HG03520 (cell line): ENCODE measurements around the gene NCMAP.
"Not testable (repeated sequence)": the region's sequence is repeated elsewhere in the genome, so short reads cannot be mapped to it uniquely, and the experiment has no call there.

Source experiments
- ATAC-seq: cut with Tn5 transposase; IDR thresholded peaks from one replicate; pipeline ENCODE4 v1.9.1; 2021; ENCODE audit warnings: mild to moderate bottlenecking, moderate library complexity; ENCODE audit not compliant: unreplicated experiment

Gene NCMAP

DNA sequence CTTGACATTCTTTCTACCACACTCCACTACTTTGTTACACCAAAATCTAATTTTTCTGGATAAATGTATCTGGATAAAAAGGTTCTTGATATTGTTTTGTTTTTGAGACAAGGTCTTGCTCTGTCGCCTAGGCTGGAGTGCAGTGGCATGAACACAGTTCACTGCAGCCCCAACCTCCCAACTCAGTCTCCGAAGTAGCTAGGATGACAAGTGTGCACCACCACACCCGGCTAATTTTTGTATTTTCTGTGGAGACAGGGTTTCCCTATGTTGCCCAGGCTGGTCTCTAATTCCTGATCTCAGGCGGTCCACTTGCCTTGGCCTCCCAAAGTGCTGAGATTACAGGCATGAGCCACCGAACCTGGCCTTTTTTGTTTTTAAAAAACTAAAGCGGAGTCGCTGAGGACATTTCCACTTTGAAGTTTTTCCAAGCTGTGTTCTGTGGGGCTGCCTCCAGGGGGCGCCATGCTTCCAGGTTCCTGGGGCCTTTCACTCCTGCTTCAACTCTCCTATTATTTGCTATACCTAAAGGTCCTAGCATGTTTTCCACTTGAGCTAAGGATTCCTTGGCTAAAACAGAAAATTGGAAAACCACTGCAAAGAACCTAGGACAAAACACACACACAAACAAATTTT, 14.1 kb upstream of the NCMAP start:
- no peak for ATAC-seq

DNA sequence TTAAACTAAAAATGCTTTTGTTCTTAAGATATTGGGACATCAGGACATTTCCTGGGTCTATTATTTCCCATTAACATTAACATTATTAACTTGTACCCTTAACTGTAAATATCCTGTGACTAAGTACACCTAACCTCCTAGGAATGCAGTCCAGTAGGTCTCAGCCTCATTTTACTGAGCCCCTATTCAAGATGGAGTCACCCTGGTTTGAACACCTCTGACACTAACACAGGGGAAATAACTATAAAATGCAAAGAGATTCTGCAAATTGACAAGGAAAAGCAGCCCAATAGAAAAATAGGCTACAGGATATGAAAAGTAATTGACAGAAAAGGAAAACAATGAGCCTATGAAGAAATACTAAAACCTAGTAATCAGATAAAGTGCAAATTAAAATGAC, 11.6 kb upstream of the NCMAP start:
- ATAC-seq = no peak

DNA sequence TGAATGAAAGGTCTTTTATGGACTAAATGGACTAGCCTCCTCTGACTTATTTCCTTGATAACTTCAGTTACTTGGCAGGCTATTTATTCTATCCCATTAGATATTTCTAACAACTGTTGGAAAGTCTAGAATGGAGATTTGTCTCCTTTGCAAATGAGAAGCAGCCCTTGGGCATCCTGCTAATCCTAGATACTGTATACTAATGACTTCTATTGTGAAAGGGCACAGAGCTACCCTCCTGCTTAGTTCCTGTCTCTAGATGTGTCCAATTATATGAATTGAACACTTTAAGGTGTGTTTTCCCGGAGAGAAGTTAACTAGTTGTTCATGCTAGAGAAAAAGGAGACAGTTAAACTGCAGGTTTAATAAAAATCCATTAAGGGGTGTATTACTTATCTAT, 10.2 kb upstream of the NCMAP start:
- ATAC-seq = no peak

DNA sequence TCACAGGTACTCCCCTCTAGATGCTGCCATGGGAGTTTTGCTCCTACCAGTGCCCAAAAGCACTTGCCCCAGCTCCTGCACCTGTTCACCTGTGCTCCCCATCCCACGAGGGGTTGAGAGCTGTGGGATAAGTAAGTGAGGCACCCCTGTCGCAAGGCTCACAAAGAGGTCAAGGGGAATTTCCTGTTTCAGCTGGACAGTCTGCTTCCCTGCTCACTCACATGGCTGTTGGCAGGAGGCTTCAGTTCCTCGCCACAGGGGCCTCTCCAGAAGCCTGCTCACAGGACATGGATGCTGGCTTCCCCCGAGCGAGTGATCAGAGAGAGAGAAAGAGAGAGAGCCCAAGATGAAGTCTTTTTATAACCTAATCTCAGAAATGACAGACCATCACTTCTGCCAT, 8.7 kb upstream of the NCMAP start:
- no peak for ATAC-seq

DNA sequence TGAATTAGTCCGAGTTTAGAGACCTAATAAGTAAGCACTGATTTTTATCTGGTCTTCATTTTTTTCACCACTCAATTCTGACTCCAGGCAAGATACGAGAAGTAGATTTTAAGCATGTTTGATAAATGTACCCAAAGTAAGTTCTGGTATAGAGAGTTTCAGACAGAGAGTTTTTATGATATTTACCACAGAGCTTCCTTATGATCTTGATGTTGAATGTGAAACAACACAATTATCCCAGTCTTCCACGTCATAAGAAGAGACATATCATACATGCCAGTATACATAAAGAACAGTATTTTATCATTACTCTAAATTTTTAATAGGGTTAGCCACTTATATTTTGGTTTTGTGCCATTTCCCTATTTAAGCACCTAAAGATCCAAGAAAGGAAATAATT, 7.8 kb upstream of the NCMAP start:
- no peak for ATAC-seq

DNA sequence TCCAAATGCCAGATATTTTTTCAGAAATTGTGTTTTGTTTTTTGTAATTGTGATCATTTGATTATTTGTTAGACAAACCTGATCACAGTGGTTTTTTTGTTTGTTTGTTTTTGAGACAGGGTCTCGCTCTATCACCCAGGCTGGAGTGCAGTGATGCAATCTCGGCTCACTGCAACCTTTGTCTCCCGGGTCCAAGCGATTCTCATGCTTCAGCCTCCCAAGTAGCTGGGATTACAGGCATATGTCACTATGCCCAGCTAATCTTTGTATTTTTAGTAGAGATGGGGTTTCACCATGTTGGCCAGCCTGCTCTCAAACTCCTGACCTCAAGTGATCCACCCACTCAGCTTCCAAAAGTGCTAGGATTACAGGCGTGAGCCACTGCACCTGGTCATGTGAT, 6.7 kb upstream of the NCMAP start:
- ATAC-seq = not testable (repeated sequence)

DNA sequence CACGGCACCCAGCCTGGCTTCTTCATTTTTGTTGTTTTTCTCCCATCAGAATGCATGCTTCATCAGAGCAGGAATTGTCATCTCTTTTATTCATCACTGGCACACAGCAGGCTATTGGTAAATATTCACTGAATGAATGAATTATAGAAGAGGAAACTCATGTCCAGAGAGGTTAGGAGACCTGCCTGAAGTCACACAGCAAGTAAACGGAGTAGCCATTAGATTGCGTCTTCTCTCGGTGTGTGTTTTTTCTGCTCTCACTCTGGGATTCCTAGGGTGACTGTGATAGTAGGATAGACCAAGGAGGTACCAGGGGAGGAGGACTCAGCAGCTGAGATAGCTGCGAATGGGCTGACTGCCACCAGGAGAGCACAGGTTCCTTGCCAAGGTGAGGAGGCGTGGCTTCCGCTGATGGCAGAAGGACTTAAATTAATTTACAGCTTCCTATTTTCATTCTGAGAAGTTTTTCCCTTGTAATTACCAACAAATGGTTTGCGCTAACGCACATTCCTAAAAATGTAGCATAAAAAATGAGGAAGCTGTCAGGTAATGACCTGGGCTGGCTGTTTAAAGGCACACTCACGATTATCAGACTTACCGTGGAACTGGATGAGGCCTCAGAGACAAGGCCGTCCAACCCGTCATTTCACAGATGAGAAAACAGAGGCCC, 4.5 kb upstream of the NCMAP start:
- no peak for ATAC-seq

DNA sequence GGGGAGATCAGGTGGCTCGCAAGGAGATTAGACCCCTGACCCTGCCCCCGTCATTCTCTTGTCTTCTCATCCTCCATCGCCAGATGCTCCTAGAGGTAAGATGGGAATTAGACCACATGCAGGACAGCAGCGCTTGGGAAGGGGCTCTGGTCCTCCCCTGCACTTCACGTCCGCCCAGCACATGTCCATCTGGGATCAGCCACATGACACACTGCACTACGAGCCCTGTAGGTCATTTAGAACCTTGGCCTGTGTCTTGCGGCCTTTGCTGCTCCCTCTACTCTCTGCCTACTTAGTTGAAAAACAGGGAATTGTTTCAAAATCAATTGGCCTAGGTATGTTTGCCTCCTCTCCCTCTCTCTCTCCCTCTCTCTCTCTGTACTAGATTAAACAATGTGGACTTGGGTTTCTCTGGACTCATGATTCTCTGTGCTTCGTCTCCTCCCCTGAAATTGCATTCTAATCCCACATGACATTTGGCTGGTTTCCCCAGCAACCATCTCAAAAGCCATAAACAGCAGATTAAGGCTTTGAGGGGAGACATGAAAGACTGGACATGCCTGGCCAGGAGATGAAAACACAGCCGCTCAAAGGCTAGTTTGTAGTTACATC, 3.8 kb upstream of the NCMAP start:
- no peak for ATAC-seq

DNA sequence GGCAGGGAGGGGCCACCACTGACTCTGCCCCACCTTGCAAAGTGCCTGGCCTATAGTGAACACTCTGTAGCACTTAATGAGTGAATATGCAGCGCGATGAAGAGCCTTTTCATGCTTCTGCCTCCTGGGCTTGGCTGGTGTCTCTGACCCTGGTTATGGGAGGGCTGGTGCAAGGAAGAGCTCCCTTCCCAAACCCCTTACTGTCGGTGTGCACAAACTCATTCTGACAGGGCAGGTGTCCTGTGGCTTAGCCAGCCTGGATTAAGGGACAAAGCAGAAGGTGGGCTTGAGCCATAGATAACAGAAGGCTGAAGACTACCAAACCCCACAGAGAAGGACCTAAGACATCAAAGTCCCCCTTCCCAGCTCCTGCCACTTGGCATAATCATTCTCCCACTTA, 2.0 kb upstream of the NCMAP start:
- ATAC-seq = no peak

DNA sequence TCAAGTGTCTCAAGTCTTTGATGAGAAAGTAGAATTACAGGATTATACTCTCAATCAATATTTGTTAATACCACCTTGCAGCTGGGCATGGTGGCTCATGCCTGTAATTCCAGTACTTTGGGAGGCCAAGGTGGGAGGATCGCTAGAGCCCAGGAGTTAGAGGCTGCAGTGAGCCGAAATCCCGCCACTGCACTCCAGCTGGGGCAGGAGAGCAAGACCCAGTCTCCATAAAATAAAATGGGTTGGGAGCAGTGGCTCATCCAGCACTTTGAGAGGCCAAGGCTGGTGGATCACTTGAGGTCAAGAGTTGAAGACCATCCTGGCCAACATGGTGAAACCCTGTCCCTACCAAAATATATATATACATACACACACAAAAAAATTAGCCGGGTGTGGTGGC, 1.2 kb upstream of the NCMAP start:
- no peak for ATAC-seq

DNA sequence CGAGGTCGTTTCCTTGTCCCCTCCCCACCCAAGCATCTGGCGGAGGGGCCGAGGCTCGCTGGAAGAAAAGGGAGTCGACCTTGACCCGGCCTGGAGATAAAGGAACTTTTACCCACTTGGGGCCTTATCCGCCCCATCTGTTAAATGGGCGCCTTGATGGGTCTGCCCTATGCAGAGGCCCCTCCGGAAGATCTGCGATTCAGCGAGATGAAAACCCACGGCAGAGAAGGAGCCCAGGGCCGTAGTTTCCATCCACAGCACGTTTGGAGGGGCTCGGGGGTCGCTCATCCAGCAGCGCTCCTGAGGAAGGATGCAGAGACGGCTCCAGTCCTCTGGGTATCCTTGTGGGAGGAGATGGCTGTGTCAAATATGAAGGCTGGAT, 518 bp downstream of the NCMAP start:
- ATAC-seq = no peak

DNA sequence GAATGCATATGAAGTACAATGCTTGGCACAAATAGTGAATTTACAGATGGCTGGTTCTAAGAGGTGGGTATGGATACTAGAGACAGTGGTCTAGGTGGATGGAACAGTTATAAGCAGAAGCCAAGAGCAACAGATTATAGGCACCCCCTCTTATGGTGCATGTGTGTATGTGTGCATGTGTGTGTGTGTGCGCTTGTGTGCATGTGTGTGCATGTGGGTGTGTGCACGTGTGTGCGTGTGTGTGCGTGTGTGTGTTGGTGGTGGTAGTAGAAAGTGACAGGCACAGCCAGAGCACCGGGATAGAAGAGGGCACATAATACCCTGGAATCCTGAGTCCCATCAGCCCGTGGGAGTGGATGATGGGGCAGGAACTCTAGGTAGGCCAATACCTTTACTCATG, 1.3 kb downstream of the NCMAP start:
- ATAC-seq = no peak

DNA sequence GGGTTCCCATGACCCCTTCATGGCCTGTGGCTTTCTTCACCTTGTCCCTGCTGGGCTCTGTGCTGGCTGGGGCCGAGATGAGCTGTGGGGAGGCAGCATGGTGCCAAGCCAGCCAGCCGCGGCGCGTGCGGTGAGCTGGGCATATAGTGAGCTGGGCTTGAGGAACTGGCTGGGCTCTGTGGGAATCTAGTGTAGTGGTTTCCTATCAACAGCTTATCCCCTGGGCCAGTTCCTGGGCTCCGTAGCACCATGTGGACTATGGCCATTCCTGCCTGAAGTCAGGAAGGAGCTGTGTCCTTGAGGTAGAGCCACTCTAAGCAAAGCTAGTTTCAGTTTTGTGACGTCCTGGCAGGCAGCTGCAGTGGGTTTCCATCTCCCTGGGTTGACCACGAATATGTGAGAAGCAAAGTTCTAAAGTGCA, 1.8 kb downstream of the NCMAP start:
- no peak for ATAC-seq

DNA sequence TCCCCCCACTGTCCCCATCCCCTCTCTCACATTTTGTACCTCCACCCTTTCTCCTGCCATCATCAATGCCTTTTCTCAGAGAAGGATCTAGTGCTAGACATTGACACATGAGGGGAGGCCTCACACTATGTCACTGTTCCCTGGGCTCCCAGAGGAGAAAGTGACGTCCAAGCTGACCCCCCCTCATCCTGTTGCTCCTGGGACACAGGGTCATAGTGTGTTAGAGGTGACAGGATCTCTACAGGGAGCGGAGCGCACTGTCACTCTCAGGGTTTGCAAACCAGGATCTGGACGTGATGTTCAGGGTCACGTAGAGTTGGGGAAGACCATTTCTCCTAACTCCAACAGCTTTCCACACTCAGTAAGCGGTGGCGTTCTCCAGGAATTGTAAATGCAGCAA, 2.6 kb downstream of the NCMAP start:
- no peak for ATAC-seq

DNA sequence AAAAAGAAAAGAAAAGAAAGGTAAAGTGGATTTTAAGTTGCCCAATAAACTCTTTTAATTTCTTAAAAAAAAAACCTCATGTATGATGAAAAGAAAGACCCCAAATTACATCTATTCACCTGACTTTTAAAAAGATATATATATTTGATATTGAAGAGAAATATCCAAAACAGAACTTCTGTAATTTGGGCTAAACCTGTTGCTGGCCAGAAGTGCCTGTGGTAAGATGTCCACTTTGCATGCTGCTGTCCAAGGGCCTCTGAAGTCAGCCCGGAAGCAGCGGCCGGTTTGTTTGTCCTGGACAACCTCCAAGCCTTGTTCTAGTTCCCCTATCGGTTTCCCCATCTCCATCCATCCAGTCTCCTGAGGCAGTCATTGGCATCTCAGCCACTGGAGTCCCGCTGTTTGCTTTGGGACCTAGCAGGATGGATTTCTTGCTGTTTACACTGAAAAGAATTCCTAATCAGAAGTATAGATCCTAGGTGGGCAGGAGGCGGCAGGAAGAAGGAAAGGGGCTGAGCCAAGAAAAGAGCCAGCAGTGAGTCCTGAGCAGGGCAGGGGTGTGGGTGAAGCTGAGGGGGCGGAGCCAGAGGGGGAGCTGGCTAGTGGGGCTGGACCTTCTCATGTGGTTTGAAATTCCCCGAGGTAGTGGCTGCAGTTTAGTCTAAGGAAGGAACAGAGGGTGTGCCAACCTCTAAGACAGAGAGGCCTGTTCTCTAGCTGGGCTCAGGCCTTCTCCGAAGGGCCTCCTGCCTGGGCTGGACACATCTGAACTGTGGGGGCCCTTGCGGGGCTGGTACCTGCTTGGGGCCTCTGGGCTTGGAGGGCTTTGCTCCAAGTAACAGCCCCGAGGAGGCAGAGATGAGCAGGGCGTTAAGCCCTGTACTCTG, 3.3 kb downstream of the NCMAP start:
- ATAC-seq = no peak

DNA sequence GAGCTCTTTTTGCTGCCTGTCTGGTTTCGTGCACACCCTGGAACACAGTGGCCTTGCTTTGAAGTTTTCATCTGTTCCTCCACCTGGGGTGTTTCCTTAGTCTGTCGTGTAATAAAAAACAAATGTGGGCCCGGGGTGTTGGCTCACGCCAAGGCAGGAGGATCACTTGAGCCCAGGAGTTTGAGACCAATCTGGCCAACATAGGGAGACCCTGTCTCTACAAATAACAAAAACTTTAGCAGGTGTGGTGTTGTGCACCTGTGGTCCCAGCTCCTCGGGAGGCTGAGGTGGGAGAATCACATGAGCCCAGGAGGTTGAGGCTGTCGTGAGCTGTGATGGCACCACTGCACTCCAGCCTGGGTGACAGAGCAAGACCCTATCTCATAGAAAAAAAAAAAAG, 4.5 kb downstream of the NCMAP start:
- ATAC-seq = no peak

DNA sequence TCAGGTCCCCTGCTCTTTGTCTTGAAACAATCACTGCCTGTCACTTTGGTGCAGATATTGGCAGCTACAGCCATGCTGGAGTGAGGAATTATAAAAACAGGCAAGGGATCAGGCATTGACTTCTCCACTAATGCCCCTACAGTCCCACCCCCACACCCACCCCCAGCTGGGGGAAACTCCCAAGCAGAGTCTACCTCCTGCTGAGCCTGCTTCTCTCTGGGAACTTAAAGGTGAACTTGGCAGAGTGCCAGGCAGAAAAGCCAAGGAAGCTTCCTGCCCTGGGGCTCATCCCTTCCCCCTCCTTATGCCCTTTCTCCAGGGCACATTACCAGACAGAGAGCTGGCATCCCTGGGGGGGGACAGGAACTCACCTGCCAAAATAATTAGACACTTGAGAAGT, 6.7 kb downstream of the NCMAP start:
- no peak for ATAC-seq

DNA sequence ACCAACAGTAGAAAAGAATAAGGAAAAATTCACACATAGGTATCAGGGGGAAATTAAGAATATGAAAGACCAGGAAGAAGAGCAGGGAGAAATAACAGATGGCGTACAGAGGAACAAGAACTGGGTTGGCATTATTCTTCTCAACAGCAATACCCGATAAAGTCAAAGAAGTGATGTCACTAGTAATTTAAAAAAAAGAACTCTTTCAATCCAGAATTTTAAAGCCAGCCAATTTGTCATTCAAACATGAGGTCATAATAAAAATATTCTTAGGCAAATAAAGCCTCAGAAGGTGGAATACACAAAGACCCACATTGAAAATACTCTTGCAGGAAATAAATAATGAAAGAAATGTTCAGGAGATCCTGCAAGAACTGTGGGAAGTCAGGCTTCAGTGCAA, 8.8 kb downstream of the NCMAP start:
- no peak for ATAC-seq

DNA sequence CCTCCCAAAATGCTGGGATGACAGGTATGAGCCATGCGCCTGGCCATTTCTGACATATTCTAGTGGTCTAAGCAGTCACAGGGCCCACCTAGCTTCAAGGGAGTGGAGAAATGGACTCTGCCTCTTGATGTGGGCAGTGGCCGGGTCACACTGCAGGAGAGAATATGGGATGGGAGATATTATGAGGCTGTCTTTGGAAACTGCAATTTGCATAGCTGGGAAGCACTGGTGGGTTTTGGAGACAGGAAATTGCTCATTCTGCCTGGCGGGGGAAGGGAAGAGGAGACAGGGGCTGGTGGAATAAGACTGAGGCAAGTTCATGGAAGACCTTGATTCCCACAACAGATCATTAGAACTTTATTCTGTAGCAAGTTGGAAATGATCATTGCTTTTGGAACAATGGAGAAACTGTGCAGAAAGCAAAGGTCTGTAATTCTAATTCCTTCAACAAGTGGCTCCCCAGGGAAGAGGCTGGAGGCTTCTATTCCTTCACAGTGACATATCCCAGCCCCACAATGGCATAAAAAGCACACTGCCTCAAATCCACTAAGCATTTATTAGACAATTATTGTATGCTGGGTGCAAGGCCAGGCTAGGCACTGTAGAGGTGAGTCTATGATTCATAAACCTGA, 10.5 kb downstream of the NCMAP start:
- ATAC-seq = no peak

DNA sequence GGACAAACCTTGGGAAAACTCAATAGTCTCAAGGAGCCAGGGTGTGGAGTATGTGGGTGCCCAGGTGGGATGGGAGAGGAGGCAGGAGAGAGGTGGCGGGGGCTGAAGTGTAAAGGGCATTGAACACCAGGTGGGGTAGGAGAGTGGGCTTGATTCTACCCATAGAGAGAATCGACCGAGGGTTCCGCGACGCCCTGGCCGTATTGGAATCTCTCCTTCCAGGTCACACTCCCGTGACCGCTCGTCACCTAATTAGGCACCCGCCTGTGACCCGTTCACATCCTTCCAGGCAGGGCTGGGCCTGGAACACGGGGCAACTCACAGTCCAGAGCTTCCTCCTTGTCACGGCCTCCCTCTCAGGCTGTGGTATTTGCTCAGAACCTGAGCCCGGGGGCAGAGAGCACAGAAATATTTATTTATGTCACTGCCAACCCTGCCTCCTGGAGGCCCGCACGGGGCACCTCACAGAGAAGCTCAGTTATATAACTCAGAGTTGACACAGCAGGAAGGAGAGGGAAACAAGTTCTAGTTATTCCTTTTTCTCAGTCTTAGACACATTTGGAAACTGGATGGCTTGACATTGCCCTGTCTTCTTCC, 12.0 kb downstream of the NCMAP start:
- ATAC-seq = no peak

DNA sequence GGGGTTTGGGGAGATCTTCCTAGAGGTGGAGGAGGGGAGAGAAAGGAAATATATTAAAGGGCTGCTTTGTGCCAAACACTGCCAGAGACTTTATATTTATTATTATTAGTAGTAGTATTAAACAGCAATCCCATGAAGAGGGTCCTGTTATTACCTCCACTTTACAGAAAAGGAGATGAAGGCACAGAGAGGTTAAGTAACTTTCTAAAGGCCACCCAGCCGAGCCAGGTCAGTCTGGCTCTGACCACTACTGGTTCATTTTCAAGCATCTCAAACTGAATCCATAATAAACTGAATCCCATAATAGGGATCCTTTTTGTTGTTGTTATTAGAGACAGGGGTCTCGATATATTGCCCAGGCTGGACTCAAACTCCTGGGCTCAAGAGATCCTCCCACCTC, 12.6 kb downstream of the NCMAP start:
- no peak for ATAC-seq
